Pancreas (tissue), 10 donors: ENCODE results near the gene CARD14. TPM values are rescaled to one million over a fixed set of nuclear protein-coding genes. Genes with fewer than 3 reads are reported as not detected.
A peak's percentile ranks its signal among the peaks of the same experiment; 100 is the strongest.

Experiments used
- ATAC-seq, 4 donors: fragments of 200-7000 bp; cut with Tn5 transposase; one replicate each; pipeline versions ENCODE4 v1.8.0 to v1.9.1; 2020; ENCODE audit warnings: mild to moderate bottlenecking in 4 of 4, moderate library complexity in 4 of 4
- DNase-seq, 6 donors: peaks; one replicate each; pipeline ENCODE4 v3.0.0-alpha.2; 2020
- FAIRE-seq: peaks from 2 replicates; lab custom pipeline; 2012; peaks lifted over from hg19 to GRCh38; lab: Jason Lieb, UNC
- H3K27ac ChIP-seq, 4 donors: fragments of 200-600 bp; sonication (generic); 1 replicate in 3 of 4; 2 replicates in 1 of 4; pipeline versions ENCODE4 v1.5.0 to v1.8.0; 2020
- H3K27me3 ChIP-seq, 4 donors: fragments of 200-600 bp; one replicate each; pipeline ENCODE4 v1.8.0; 2021
- H3K36me3 ChIP-seq, 3 donors: fragments of 200-600 bp; sonication (generic) in 1 of 3; one replicate each; pipeline versions ENCODE4 v1.5.0 to v1.8.0; 2020 to 2021
- H3K4me1 ChIP-seq, 3 donors: fragments of 200-600 bp; one replicate each; pipeline ENCODE4 v1.8.0; 2021
- H3K4me3 ChIP-seq, 4 donors: fragments of 200-600 bp; sonication (generic) in 2 of 4; one replicate each; pipeline versions ENCODE4 v1.5.0 to v1.8.0; 2020 to 2021
- H3K9me3 ChIP-seq, 4 donors: fragments of 200-600 bp; one replicate each; pipeline ENCODE4 v1.8.0; 2021
- CTCF ChIP-seq, 4 donors: fragments of 200-600 bp; sonication (generic) in 3 of 4; IDR thresholded peaks; one replicate each; pipeline versions ENCODE4 v1.5.0 to v1.8.0; 2021; ENCODE audit warnings: antibody characterized with exemption in 4 of 4
- WGBS, 2 donors: extraction: QIAGEN DNeasy Blood & Tissue Kit; methylation state at CpG; one replicate each; pipeline ENCODE4 v1.1.7; 2013; 5-methylcytosine and 5-hydroxymethylcytosine counted together
- intact Hi-C, 3 donors: fragments of 100-400 bp; cut with DNase I; formaldehyde crosslinking; loops; one replicate each; pipeline versions ENCODE4 v1.11.1 to v1.14.2; 2022
- polyA plus RNA-seq, 2 donors: library from polyadenylated mRNA; stranded (reverse); fragments of 200-250 nt; gene quantifications; one replicate each; pipeline ENCODE4 v1.2.3, GENCODE V29; 2013
- total RNA-seq, 6 donors: library from RNA; stranded (reverse); fragmentation: NEBNext Ultra II Directional in 4 of 6; extraction: Animal tissue kit (Norgen Biotek cat#: 25700) in 4 of 6; gene quantifications; one replicate each; pipeline versions ENCODE4 v1.2.1 to v1.2.4, GENCODE V29; 2021 to 2023
- donor health status: healthy with polysubstance abuse.
- donor health status: DM: no; HTN: no; CAD: no; lungs with moderate emphysema.
- donor health status: DM: no; HTN: no; CAD: no.
- donor health status: control.
- donor health status: control.
- donor health status: Bipolar disorder and iron deficiency.
- donor health status: DM: yes; HTN: yes; CAD: no.
- donor health status: DM: no; HTN: no; CAD: no.
- donor health status: DM: no; HTN: no; CAD: no.
- donor health status: DM: yes; HTN: yes; CAD: no.

Gene CARD14
- total and polyA plus RNA-seq, 8 donors: 0.06 to 0.33 (median 0.28) TPM; not detected in 3

GRCh38 chr17:80232438-80232837 is 62.6 kb downstream of the CARD14 start:
- ATAC-seq: no peak
- WGBS, 2 donors: 95 to 100% methylated on average over 1 of the region's 1 CpG
- intact Hi-C loops: no loop called here
- no peak overlapping the region for H3K27ac ChIP-seq
- no peak for DNase-seq
- H3K4me3 ChIP-seq: no peak overlapping the region
- H3K36me3 ChIP-seq: peaks cover 0 to 9% (median 8%) of the 10 kb centered on the region in 3 donors
- FAIRE-seq: no peak
- H3K9me3 ChIP-seq: no peaks in the 10 kb centered on the region
- no peak for TF ChIP-seq CTCF (IDR thresholded peaks at IDR 0.05)
- no peaks in the 10 kb centered on the region for H3K27me3 ChIP-seq
- no peaks in the 10 kb centered on the region for H3K4me1 ChIP-seq

- Histone ChIP-seq H3K27ac (no peak overlapping the region), H3K4me3 (no peak overlapping the region), H3K36me3 (peaks cover 0 to 10% (median 9%) of the 10 kb centered on the region in 3 donors), H3K4me1 (no peaks in the 10 kb centered on the region), H3K27me3 (no peaks in the 10 kb centered on the region), H3K9me3 (no peaks in the 10 kb centered on the region)
- no peak for FAIRE-seq
- 98 to 99% methylated on average over 3 of the region's 3 CpGs for WGBS, 2 donors
- intact Hi-C loops: no loop called here
- DNase-seq: no peak
- TF ChIP-seq CTCF (IDR thresholded peaks at IDR 0.05): no peak
- no peak for ATAC-seq
Measured at GRCh38 chr17:80233202-80233601, 63.4 kb downstream of the CARD14 start.

GRCh38 chr17:80236911-80237310 is 67.1 kb downstream of the CARD14 start:
- ATAC-seq (no peak), DNase-seq (peak in 1 of 6 donors; percentile 32), FAIRE-seq (no peak)
- H3K4me1 ChIP-seq: no peaks in the 10 kb centered on the region
- no peaks in the 10 kb centered on the region for H3K27me3 ChIP-seq
- intact Hi-C loops: no loop called here
- H3K9me3 ChIP-seq: no peaks in the 10 kb centered on the region
- TF ChIP-seq CTCF (IDR thresholded peaks at IDR 0.05): no peak
- H3K36me3 ChIP-seq: peaks cover 0 to 13% (median 10%) of the 10 kb centered on the region in 3 donors
- no peak overlapping the region for H3K4me3 ChIP-seq
- no peak overlapping the region for H3K27ac ChIP-seq
- WGBS, 2 donors: 87 to 90% methylated on average over 17 of the region's 17 CpGs

- intact Hi-C loops: no loop called here
- peak in 1 of 6 donors; percentile 38 for DNase-seq
- no peak for TF ChIP-seq CTCF (IDR thresholded peaks at IDR 0.05)
Measured at GRCh38 chr17:80237386-80237785, 67.6 kb downstream of the CARD14 start.

GRCh38 chr17:80242505-80242904 is 72.7 kb downstream of the CARD14 start:
- intact Hi-C loops: loop anchor here in 1 of 3 donors (10.0 kb wide), 1 partner anchor 148 kb away; no protein-coding TSS in a partner anchor
- no peak for TF ChIP-seq CTCF (IDR thresholded peaks at IDR 0.05)
- Histone ChIP-seq H3K36me3 (peaks cover 0 to 21% (median 1%) of the 10 kb centered on the region in 3 donors), H3K4me1 (no peaks in the 10 kb centered on the region), H3K4me3 (no peak overlapping the region), H3K27ac (no peak overlapping the region), H3K9me3 (no peaks in the 10 kb centered on the region), H3K27me3 (no peaks in the 10 kb centered on the region)
- no peak for ATAC-seq
- FAIRE-seq: no peak
- WGBS, 2 donors: 80 to 90% methylated on average over 14 of the region's 14 CpGs
- DNase-seq: peak in 1 of 6 donors; percentile 6

More at GRCh38 chr17:80237386-80237785, 67.6 kb downstream of the CARD14 start:
- ATAC-seq: no peak
- H3K27me3 ChIP-seq: no peaks in the 10 kb centered on the region
- no peak overlapping the region for H3K4me3 ChIP-seq
- no peak overlapping the region for H3K27ac ChIP-seq
- H3K36me3 ChIP-seq: peaks cover 0 to 10% (median 8%) of the 10 kb centered on the region in 3 donors
- no peaks in the 10 kb centered on the region for H3K4me1 ChIP-seq
- no peak for FAIRE-seq
- no peaks in the 10 kb centered on the region for H3K9me3 ChIP-seq
- WGBS, 2 donors: 94 to 96% methylated on average over 10 of the region's 10 CpGs
